B cell (primary cell): ENCODE data around the gene PAAF1. TPM values are rescaled to one million over a fixed set of nuclear protein-coding genes. Genes with fewer than 3 reads are reported as not detected.

Source experiments
- ATAC-seq: fragments of 200-7000 bp; cut with Tn5 transposase; one replicate; pipeline ENCODE4 v1.10.0; 2021; ENCODE audit warnings: low read depth, mild to moderate bottlenecking, moderate number of reproducible peaks, moderate library complexity
- CTCF ChIA-PET: fragments of 350-600 bp; sonication (Branson Sonifier 250); formaldehyde crosslinking; loops from one replicate; lab custom pipeline; 2021; ENCODE audit warnings: antibody characterized with exemption, inconsistent platforms; lab: Charles Lee
- POLR2A ChIA-PET: fragments of 350-600 bp; sonication (Branson Sonifier 250); formaldehyde crosslinking; loops from one replicate; lab custom pipeline; 2021; ENCODE audit warnings: antibody characterized with exemption; lab: Charles Lee
- DNase-seq: peaks from one replicate; pipeline ENCODE4 v3.0.0; 2013
- H2AFZ ChIP-seq: 2 replicates; pipeline ENCODE4 v1.6.1; 2012; ENCODE audit warnings: mild to moderate bottlenecking, low read depth, low read length; ENCODE audit not compliant: insufficient read depth, poor library complexity, severe bottlenecking
- H3K27ac ChIP-seq, 2 donors: 1 replicate in 1 of 2; 2 replicates in 1 of 2; pipeline ENCODE4 v1.5.1; 2012 to 2013; ENCODE audit warnings: low read length in 2 of 2, mild to moderate bottlenecking in 2 of 2, moderate library complexity in 1 of 2
- H3K27me3 ChIP-seq, 4 experiments: fragments of 200-600 bp in 1 of 4; sonication (generic) in 1 of 4; replicated peaks in 1 of 4; 1 replicate in 2 of 4; 2 replicates in 2 of 4; pipeline versions ENCODE4 v1.6.1 to v1.7.0; 2013 to 2016; ENCODE audit warnings: low read length in 3 of 4, mild to moderate bottlenecking in 2 of 4, mixed read lengths in 1 of 4, moderate library complexity in 1 of 4; ENCODE audit not compliant: insufficient read depth in 4 of 4, control insufficient read depth in 3 of 4; ENCODE audit errors: control extremely low read depth in 1 of 4
- H3K36me3 ChIP-seq, 2 experiments: replicated peaks in 1 of 2; 1 replicate in 1 of 2; 2 replicates in 1 of 2; pipeline versions ENCODE4 v1.6.1 to v1.7.1; 2013; ENCODE audit warnings: low read length in 1 of 2; ENCODE audit not compliant: insufficient read depth in 2 of 2, control insufficient read depth in 1 of 2; ENCODE audit errors: control extremely low read depth in 1 of 2, extremely low read depth in 1 of 2
- H3K4me1 ChIP-seq, 2 donors: fragments of 200-600 bp in 1 of 2; sonication (generic) in 1 of 2; 1 replicate in 1 of 2; 2 replicates in 1 of 2; pipeline versions ENCODE4 v1.5.1 to v1.6.1; 2013 to 2017; ENCODE audit warnings: low read length in 2 of 2; ENCODE audit not compliant: control insufficient read depth in 2 of 2, insufficient read depth in 2 of 2
- H3K4me2 ChIP-seq: replicated peaks from 2 replicates; pipeline ENCODE3; 2012; ENCODE audit warnings: mild to moderate bottlenecking, low read depth, low read length; ENCODE audit not compliant: poor library complexity, severe bottlenecking
- H3K4me3 ChIP-seq, 5 experiments: fragments of 200-600 bp in 1 of 5; sonication (generic) in 1 of 5; 1 replicate in 3 of 5; 2 replicates in 2 of 5; pipeline versions ENCODE4 v1.5.1 to v1.7.0; 2011 to 2016; ENCODE audit warnings: low read length in 4 of 5, mild to moderate bottlenecking in 4 of 5, low read depth in 2 of 5, control low read depth in 1 of 5, moderate library complexity in 1 of 5; ENCODE audit not compliant: insufficient read depth in 1 of 5; ENCODE audit errors: control extremely low read depth in 1 of 5, extremely low read depth in 1 of 5
- H3K79me2 ChIP-seq: fragments of 200-600 bp; sonication (generic); one replicate; pipeline ENCODE4 v1.6.0; 2016; ENCODE audit warnings: low read length; ENCODE audit not compliant: control insufficient read depth, insufficient read depth
- H3K9ac ChIP-seq: fragments of 200-600 bp; sonication (generic); 2 replicates; pipeline ENCODE4 v1.6.1; 2017; ENCODE audit warnings: mild to moderate bottlenecking, low read length, moderate library complexity
- H3K9me3 ChIP-seq, 3 donors: one replicate each; pipeline versions ENCODE4 v1.6.1 to v1.7.1; 2013; ENCODE audit warnings: low read length in 2 of 3; ENCODE audit not compliant: control insufficient read depth in 2 of 3, insufficient read depth in 1 of 3; ENCODE audit errors: control extremely low read depth in 1 of 3
- H4K20me1 ChIP-seq: 2 replicates; pipeline ENCODE4 v1.6.0; 2012; ENCODE audit warnings: mild to moderate bottlenecking, low read length; ENCODE audit not compliant: insufficient read depth, control insufficient read depth, poor library complexity, severe bottlenecking
- H3K27ac Mint-ChIP-seq: one replicate; pipeline ENCODE4 v1.8.0; 2021; ENCODE audit warnings: mixed read lengths
- H3K27me3 Mint-ChIP-seq: one replicate; pipeline ENCODE4 v1.8.0; 2021; ENCODE audit warnings: mixed read lengths
- H3K4me1 Mint-ChIP-seq: one replicate; pipeline ENCODE4 v1.8.0; 2021; ENCODE audit warnings: mixed read lengths
- H3K4me3 Mint-ChIP-seq: one replicate; pipeline ENCODE4 v1.8.0; 2021; ENCODE audit warnings: mixed read lengths
- H3K9me3 Mint-ChIP-seq: one replicate; pipeline ENCODE4 v1.8.0; 2022; ENCODE audit warnings: mixed read lengths; ENCODE audit not compliant: insufficient read depth
- CTCF ChIP-seq: fragments of 200-600 bp; IDR thresholded peaks from one replicate; pipeline ENCODE4 v1.8.0; 2022; ENCODE audit warnings: antibody characterized with exemption, mild to moderate bottlenecking
- EZH2 ChIP-seq: IDR thresholded peaks from 2 replicates; pipeline ENCODE4 v1.6.1; 2012; ENCODE audit warnings: borderline replicate concordance, low read depth, mild to moderate bottlenecking, moderate library complexity, low read length; ENCODE audit not compliant: insufficient read depth, poor library complexity, severe bottlenecking
- WGBS: methylation state at CpG from one replicate; pipeline ENCODE4 v1.1.5; 2013; ENCODE audit warnings: missing lambda C conversion rate; ENCODE audit not compliant: insufficient coverage; 5-methylcytosine and 5-hydroxymethylcytosine counted together
- intact Hi-C: fragments of 100-400 bp; cut with micrococcal nuclease; formaldehyde crosslinking; loops from one replicate; pipeline ENCODE4 v1.10.0; 2022
- polyA plus RNA-seq: library from polyadenylated mRNA; depleted of rRNA; stranded (reverse); fragments of >200 nt; gene quantifications from 2 replicates; pipeline ENCODE4 v1.2.3, GENCODE V29; 2012
- total RNA-seq, 2 donors: library from RNA; stranded (reverse); fragments of 120-200 nt in 1 of 2; gene quantifications; 1 replicate in 1 of 2; 2 replicates in 1 of 2; pipeline versions ENCODE4 v1.2.3 to v1.2.4, GENCODE V29; 2013 to 2022

PAAF1 gene
- total and polyA plus RNA-seq, 2 donors (not counting 1 experiment from before 2014, with no cell fraction given): 11.5 to 19.5 TPM

- Histone ChIP-seq H3K4me1 (no peaks in the 10 kb centered on the region), H3K4me3 (no peak overlapping the region), H3K27me3 (no peaks in the 10 kb centered on the region), H4K20me1 (no peaks in the 10 kb centered on the region), H3K27ac (no peak overlapping the region), H2AFZ (no peak overlapping the region), H3K4me2 (no peak overlapping the region), H3K79me2 (no peaks in the 10 kb centered on the region), H3K36me3 (no peaks in the 10 kb centered on the region), H3K9ac (no peak overlapping the region), H3K9me3 (peaks cover 0 to 19% (median 0%) of the 10 kb centered on the region in 3 donors)
- no peak for DNase-seq
- no peaks in the 10 kb centered on the region for H3K27me3 Mint-ChIP-seq
- WGBS: no CpG with 5 or more reads among the region's 1 CpG
- ChIA-PET CTCF (no interaction called here), POLR2A (no interaction called here)
- H3K9me3 Mint-ChIP-seq: peaks cover 2% of the 10 kb centered on the region
- ATAC-seq: no peak
- H3K27ac Mint-ChIP-seq: no peak overlapping the region
- H3K4me3 Mint-ChIP-seq: no peak overlapping the region
- TF ChIP-seq EZH2 (no peak), CTCF (no peak)
- no peaks in the 10 kb centered on the region for H3K4me1 Mint-ChIP-seq
- intact Hi-C loops: no loop called here
Measured at GRCh38 chr11:73942010-73942409, 65.2 kb downstream of the PAAF1 start.

- Histone ChIP-seq H3K4me3 (no peak overlapping the region), H3K79me2 (no peaks in the 10 kb centered on the region), H3K27me3 (no peaks in the 10 kb centered on the region), H3K4me2 (no peak overlapping the region), H3K27ac (no peak overlapping the region), H3K9me3 (no peaks in the 10 kb centered on the region), H3K9ac (no peak overlapping the region), H4K20me1 (no peaks in the 10 kb centered on the region), H3K4me1 (no peaks in the 10 kb centered on the region), H3K36me3 (no peaks in the 10 kb centered on the region), H2AFZ (no peak overlapping the region)
- no peaks in the 10 kb centered on the region for H3K27me3 Mint-ChIP-seq
- no peaks in the 10 kb centered on the region for H3K9me3 Mint-ChIP-seq
- ChIA-PET CTCF (no interaction called here), POLR2A (no interaction called here)
- no peak overlapping the region for H3K4me3 Mint-ChIP-seq
- H3K27ac Mint-ChIP-seq: no peak overlapping the region
- DNase-seq (no peak), ATAC-seq (no peak)
- H3K4me1 Mint-ChIP-seq: no peaks in the 10 kb centered on the region
- WGBS: 96% methylated on average over 4 of the region's 6 CpGs
- TF ChIP-seq CTCF (no peak), EZH2 (no peak)
- intact Hi-C loops: no loop called here
Measured at GRCh38 chr11:73944085-73944484, 67.3 kb downstream of the PAAF1 start.
